Measurements from ENCODE around the gene SLC2A1. TPM values are rescaled to one million over a fixed set of nuclear protein-coding genes. Genes with fewer than 3 reads are reported as not detected.

Gene SLC2A1
- total and polyA plus RNA-seq, 9 of the 15 experiments (the other 6 are each of a cell fraction or from before 2014, with no cell fraction given) = 12.6 to 153 (median 48.0) TPM

DNA sequence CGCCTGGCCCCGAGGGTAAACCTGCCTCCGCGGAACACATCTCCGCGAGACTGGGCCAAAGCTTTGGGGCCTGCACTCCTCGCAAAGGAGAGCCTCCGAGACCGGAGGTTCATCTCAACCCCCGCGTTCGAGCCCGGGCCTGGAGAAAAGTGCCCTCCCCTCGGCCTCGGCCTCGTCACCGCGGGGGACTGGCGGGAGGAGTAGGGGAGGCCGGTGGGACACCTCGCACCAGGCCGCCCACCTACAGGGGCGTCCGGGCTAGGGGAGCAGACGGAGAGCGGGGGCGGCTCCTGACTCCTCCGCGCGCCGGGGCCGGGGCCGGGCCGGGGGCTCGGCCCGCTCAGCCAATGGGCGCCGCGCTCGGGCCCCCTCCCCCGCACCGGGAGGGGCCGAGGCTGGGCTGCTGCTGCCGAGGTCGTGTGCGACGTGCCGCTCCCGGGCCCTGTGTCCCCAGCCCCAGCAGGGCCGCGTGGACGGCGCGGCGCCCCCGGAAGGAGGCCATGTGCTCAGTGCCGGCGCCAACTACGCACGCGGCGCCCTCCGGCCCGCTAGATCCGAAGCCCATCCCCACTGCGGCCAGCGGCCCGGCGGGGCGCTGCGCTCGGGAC, 684 bp downstream of the SLC2A1 start (continued):
- TF ChIP-seq, protein P1, sequence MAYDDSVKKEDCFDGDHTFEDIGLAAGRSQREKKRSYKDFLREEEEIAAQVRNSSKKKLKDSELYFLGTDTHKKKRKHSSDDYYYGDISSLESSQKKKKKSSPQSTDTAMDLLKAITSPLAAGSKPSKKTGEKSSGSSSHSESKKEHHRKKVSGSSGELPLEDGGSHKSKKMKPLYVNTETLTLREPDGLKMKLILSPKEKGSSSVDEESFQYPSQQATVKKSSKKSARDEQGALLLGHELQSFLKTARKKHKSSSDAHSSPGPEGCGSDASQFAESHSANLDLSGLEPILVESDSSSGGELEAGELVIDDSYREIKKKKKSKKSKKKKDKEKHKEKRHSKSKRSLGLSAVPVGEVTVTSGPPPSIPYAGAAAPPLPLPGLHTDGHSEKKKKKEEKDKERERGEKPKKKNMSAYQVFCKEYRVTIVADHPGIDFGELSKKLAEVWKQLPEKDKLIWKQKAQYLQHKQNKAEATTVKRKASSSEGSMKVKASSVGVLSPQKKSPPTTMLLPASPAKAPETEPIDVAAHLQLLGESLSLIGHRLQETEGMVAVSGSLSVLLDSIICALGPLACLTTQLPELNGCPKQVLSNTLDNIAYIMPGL (CRISPR knock-in tag; IDR thresholded peaks at IDR 0.05) = peak; percentile 68
- no peak; the same call in none of the 2 replicates for TF ChIP-seq CREB1 (IDR thresholded peaks at IDR 0.05)
- peak; percentile 65; the same call in 1 of the 2 replicates for TF ChIP-seq CREB1 (CRISPR knock-in tag; IDR thresholded peaks at IDR 0.05)
- peak; percentile 28 for TF ChIP-seq FIP1L1 (IDR thresholded peaks at IDR 0.05; ENCODE audit: low read depth, low read length, poor library complexity, severe bottlenecking)
- no peak for TF ChIP-seq CBX8 (IDR thresholded peaks at IDR 0.05; ENCODE audit: borderline replicate concordance, extremely low read depth, low read depth, low read length, poor library complexity, severe bottlenecking)
- TF ChIP-seq KLF1 (tag; IDR thresholded peaks at IDR 0.05) = 0 out of 2 replicates have a peak, but pooled peaks have one; percentile 35
- TF ChIP-seq HNRNPUL1 (IDR thresholded peaks at IDR 0.05; ENCODE audit: low read length) = no peak
- TF ChIP-seq CCNT2 (IDR thresholded peaks at IDR 0.05; ENCODE audit: borderline replicate concordance, extremely low read depth, insufficient read length, low read depth, low read length) = peak; percentile 93
- TF ChIP-seq POLR2AphosphoS5 (IDR thresholded peaks at IDR 0.05; ENCODE audit: control insufficient read depth, insufficient read depth, low read depth, low read length) = peak; percentile 14; the same call in 1 of the 2 replicates
- peak; percentile 40 to 79; a peak in 2 of 4 replicates for TF ChIP-seq HDAC1 (IDR thresholded peaks at IDR 0.05)
- TF ChIP-seq ZNF3 (CRISPR knock-in tag; IDR thresholded peaks at IDR 0.05) = no peak
- no peak for TF ChIP-seq KLF6 (CRISPR knock-in tag; IDR thresholded peaks at IDR 0.05; ENCODE audit: borderline replicate concordance)
- no peak for TF ChIP-seq NR4A1 (CRISPR knock-in tag; IDR thresholded peaks at IDR 0.05)
- TF ChIP-seq NR4A1 (tag; IDR thresholded peaks at IDR 0.05) = no peak
- peak; percentile 91 for TF ChIP-seq GATAD2B (IDR thresholded peaks at IDR 0.05; ENCODE audit: borderline replicate concordance)
- peak; percentile 77 for TF ChIP-seq CXXC5 (CRISPR knock-in tag; IDR thresholded peaks at IDR 0.05)
- no peak for TF ChIP-seq XRCC3 (IDR thresholded peaks at IDR 0.05)
- TF ChIP-seq KHSRP (IDR thresholded peaks at IDR 0.05) = no peak
- TF ChIP-seq PPARD (CRISPR knock-in tag; IDR thresholded peaks at IDR 0.05) = no peak
- 0 out of 4 replicates have a peak, but pooled peaks of 1 of the 2 experiments have one; percentile 28 for TF ChIP-seq KDM4B (IDR thresholded peaks at IDR 0.05; ENCODE audit: borderline replicate concordance in 2 of 2, low read depth in 1 of 2)
- TF ChIP-seq MYC (IDR thresholded peaks at IDR 0.05; ENCODE audit: low read depth, low read length) = peak; percentile 92
- TF ChIP-seq MYC (CRISPR knock-in tag; IDR thresholded peaks at IDR 0.05; ENCODE audit: borderline replicate concordance, low read depth) = no peak
- TF ChIP-seq ELF2 (CRISPR knock-in tag; IDR thresholded peaks at IDR 0.05) = no peak
- TF ChIP-seq PHB2 (IDR thresholded peaks at IDR 0.05; ENCODE audit: low read depth) = no peak
- TF ChIP-seq LARP7 (IDR thresholded peaks at IDR 0.05) = 0 out of 2 replicates have a peak, but pooled peaks have one; percentile 60
- TF ChIP-seq JUND (IDR thresholded peaks at IDR 0.05; ENCODE audit: borderline replicate concordance, low read depth, low read length) = peak; percentile 2; the same call in 1 of the 2 replicates
- TF ChIP-seq JUND (tag; IDR thresholded peaks at IDR 0.05; ENCODE audit: borderline replicate concordance, low read depth, low read length) = no peak
- no peak for TF ChIP-seq BRD9 (IDR thresholded peaks at IDR 0.05; ENCODE audit: low read depth, partially characterized antibody)
- no peak for TF ChIP-seq ETV6 (IDR thresholded peaks at IDR 0.05; ENCODE audit: borderline replicate concordance in 1 of 2, low read depth in 2 of 2, low read length in 1 of 2)
- peak; percentile 85; the same call in 1 of the 2 replicates for TF ChIP-seq ETV6 (CRISPR knock-in tag; IDR thresholded peaks at IDR 0.05; ENCODE audit: borderline replicate concordance)
